ENCODE data around the gene AMER3. TPM values are rescaled to one million over a fixed set of nuclear protein-coding genes. Genes with fewer than 3 reads are reported as not detected.
A peak's percentile ranks its signal among the peaks of the same experiment; 100 is the strongest.

Gene AMER3
- total and polyA plus RNA-seq, 2 experiments from 2014 or later, result 0.05 to 0.49 TPM

- H3K27ac Mint-ChIP-seq, result peak overlapping the region; percentile 29; the same call in 1 of the 2 replicates
- peak; percentile 8 for DNase-seq (ENCODE audit: low spot score)
- Histone ChIP-seq H3K79me2 (replicated peaks; ENCODE audit: insufficient read depth) (no peaks in the 10 kb centered on the region), H3K4me3 (no peak overlapping the region), H4K20me1 (replicated peaks; ENCODE audit: insufficient read depth) (no peaks in the 10 kb centered on the region), H3K4me1 (ENCODE audit: insufficient read depth) (no peaks in the 10 kb centered on the region), H3K27ac (ENCODE audit: low read depth) (no peak overlapping the region), H3F3A (replicated peaks; ENCODE audit: low read depth) (no peaks in the 10 kb centered on the region), H3K27me3 (ENCODE audit: insufficient read depth) (no peaks in the 10 kb centered on the region), H3K9me2 (ENCODE audit: insufficient read depth) (no peaks in the 10 kb centered on the region), H3K36me3 (ENCODE audit: insufficient read depth) (no peaks in the 10 kb centered on the region), H2AFZ (peak overlapping the region; percentile 90), H3K4me2 (no peak overlapping the region)
- TF ChIP-seq, protein P1, sequence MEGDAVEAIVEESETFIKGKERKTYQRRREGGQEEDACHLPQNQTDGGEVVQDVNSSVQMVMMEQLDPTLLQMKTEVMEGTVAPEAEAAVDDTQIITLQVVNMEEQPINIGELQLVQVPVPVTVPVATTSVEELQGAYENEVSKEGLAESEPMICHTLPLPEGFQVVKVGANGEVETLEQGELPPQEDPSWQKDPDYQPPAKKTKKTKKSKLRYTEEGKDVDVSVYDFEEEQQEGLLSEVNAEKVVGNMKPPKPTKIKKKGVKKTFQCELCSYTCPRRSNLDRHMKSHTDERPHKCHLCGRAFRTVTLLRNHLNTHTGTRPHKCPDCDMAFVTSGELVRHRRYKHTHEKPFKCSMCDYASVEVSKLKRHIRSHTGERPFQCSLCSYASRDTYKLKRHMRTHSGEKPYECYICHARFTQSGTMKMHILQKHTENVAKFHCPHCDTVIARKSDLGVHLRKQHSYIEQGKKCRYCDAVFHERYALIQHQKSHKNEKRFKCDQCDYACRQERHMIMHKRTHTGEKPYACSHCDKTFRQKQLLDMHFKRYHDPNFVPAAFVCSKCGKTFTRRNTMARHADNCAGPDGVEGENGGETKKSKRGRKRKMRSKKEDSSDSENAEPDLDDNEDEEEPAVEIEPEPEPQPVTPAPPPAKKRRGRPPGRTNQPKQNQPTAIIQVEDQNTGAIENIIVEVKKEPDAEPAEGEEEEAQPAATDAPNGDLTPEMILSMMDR (conservative IDR thresholded peaks at IDR 0.05; ENCODE audit: low read depth in 2 of 2), result no peak
- TF ChIP-seq CREB1 (CRISPR knock-in tag; IDR thresholded peaks at IDR 0.05; ENCODE audit: low read depth) (no peak), STAT1 (IDR thresholded peaks at IDR 0.05; ENCODE audit: unreplicated experiment) (no peak), ZNF114 (CRISPR knock-in tag; IDR thresholded peaks at IDR 0.05) (no peak)
- no peak overlapping the region for H3K4me3 Mint-ChIP-seq
- H3K36me3 Mint-ChIP-seq (ENCODE audit: low read depth), result no peaks in the 10 kb centered on the region
- no peaks in the 10 kb centered on the region for H3K9me3 Mint-ChIP-seq
- no peaks in the 10 kb centered on the region for H3K27me3 Mint-ChIP-seq (ENCODE audit: insufficient read depth, low read depth, poor library complexity)
- ATAC-seq, result peak; percentile 81
- peaks cover 13% of the 10 kb centered on the region for H3K4me1 Mint-ChIP-seq
Observed at GRCh38 chr2:130744287-130745117, 10.8 kb upstream of the AMER3 start.

DNA sequence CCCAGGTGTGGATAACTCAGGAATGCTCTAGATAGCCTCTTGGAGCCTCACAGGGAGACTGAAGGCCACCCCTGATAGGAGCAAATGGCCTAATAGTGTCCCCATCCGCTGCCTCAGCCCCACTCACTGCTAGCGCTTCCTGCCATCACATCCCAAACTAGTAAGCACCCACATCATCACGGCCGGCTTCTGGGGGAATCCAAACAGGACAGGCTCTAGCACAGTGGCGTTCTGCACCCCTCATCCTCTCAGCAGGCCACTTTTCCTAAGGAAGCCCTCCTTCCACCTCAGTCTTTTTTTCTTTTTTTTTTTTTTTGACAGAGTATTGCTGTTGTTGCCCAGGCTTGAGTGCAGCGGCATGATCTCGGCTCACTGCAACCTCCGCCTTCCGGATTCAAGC is 6.3 kb upstream of the AMER3 start:
- H3K4me1 Mint-ChIP-seq, result peaks cover 6% of the 10 kb centered on the region; the same call in 2 of the 3 replicates
- TF ChIP-seq STAT1 (IDR thresholded peaks at IDR 0.05; ENCODE audit: unreplicated experiment) (no peak), CREB1 (CRISPR knock-in tag; IDR thresholded peaks at IDR 0.05; ENCODE audit: low read depth) (no peak), EZH2phosphoT487 (IDR thresholded peaks at IDR 0.05; ENCODE audit: unreplicated experiment) (no peak), ZNF331 (CRISPR knock-in tag; IDR thresholded peaks at IDR 0.05; ENCODE audit: low read depth) (no peak), JUNB (IDR thresholded peaks at IDR 0.05; ENCODE audit: unreplicated experiment) (no peak), REST (IDR thresholded peaks at IDR 0.05; ENCODE audit: unreplicated experiment) (no peak)
- TF ChIP-seq, protein P1 (conservative IDR thresholded peaks at IDR 0.05; ENCODE audit: low read depth in 2 of 2), result no peak
- H4K20me1 ChIP-seq (replicated peaks; ENCODE audit: insufficient read depth), result no peaks in the 10 kb centered on the region
- H3F3A ChIP-seq (replicated peaks; ENCODE audit: low read depth), result no peaks in the 10 kb centered on the region
- no peak overlapping the region for H3K27ac Mint-ChIP-seq
- no peaks in the 10 kb centered on the region for H3K4me1 ChIP-seq (ENCODE audit: insufficient read depth)
- H3K4me3 ChIP-seq, result no peak overlapping the region
- peaks cover 12% of the 10 kb centered on the region; the same call in 1 of the 2 replicates for H3K27me3 ChIP-seq (ENCODE audit: insufficient read depth)
- DNase-seq (ENCODE audit: low spot score), result no peak
- H3K79me2 ChIP-seq (replicated peaks; ENCODE audit: insufficient read depth), result no peaks in the 10 kb centered on the region
- no peak overlapping the region for H2AFZ ChIP-seq
- no peaks in the 10 kb centered on the region for H3K9me2 ChIP-seq (ENCODE audit: insufficient read depth)
- H3K9me3 Mint-ChIP-seq, result no peaks in the 10 kb centered on the region
- no peak overlapping the region for H3K4me3 Mint-ChIP-seq
- H3K36me3 ChIP-seq (ENCODE audit: insufficient read depth), result no peaks in the 10 kb centered on the region
- no peaks in the 10 kb centered on the region for H3K36me3 Mint-ChIP-seq (ENCODE audit: low read depth)
- no peak for ATAC-seq
- no peak overlapping the region for H3K4me2 ChIP-seq
- peaks cover under 1% of the 10 kb centered on the region for H3K27me3 Mint-ChIP-seq (ENCODE audit: insufficient read depth, low read depth, poor library complexity)
- H3K27ac ChIP-seq (ENCODE audit: low read depth), result no peak overlapping the region
